HL-60 (cell line): Measurements from ENCODE around the gene KCTD11.

Experiments
- DNase-seq, 2 experiments: peaks; one replicate each; pipeline ENCODE4 v3.0.0-alpha.2; 2010 to 2020; ENCODE audit warnings: low read depth in 1 of 2, low spot score in 1 of 2
- H3K27ac ChIP-seq: fragments of 250-450 bp; sonication (Bioruptor Pico); replicated peaks from 2 replicates; pipeline ENCODE4 v1.5.1; 2020; ENCODE audit warnings: mild to moderate bottlenecking, moderate library complexity
- H3K27me3 ChIP-seq: fragments of 250-450 bp; sonication (Bioruptor Pico); 2 replicates; pipeline ENCODE4 v1.5.1; 2021; ENCODE audit warnings: mild to moderate bottlenecking, moderate library complexity; ENCODE audit not compliant: insufficient read depth, poor library complexity, severe bottlenecking
- H3K4me3 ChIP-seq: replicated peaks from 2 replicates; pipeline ENCODE4 v1.5.1; 2011; ENCODE audit warnings: mild to moderate bottlenecking, control low read depth, low read length; ENCODE audit not compliant: insufficient read depth
- GABPA ChIP-seq: IDR thresholded peaks from 2 replicates; pipeline ENCODE4 v1.6.1; 2012; ENCODE audit warnings: low read depth
- POLR2AphosphoS5 ChIP-seq: IDR thresholded peaks from 2 replicates; pipeline ENCODE4 v1.6.1; 2012; ENCODE audit warnings: low read depth
- SPI1 ChIP-seq: IDR thresholded peaks from 2 replicates; pipeline ENCODE4 v1.6.1; 2012; ENCODE audit warnings: low read depth, mild to moderate bottlenecking, borderline replicate concordance
- TF ChIP-seq, protein P1 (sequence below): IDR thresholded peaks from one replicate; pipeline ENCODE4 v1.5.1; 2011; ENCODE audit warnings: low read length, control low read depth, inconsistent platforms; ENCODE audit not compliant: insufficient read depth
- TF ChIP-seq, protein P2 (sequence below): IDR thresholded peaks from 2 replicates; pipeline ENCODE4 v1.6.1; 2012; ENCODE audit warnings: low read depth; ENCODE audit not compliant: insufficient replicate concordance

The KCTD11 gene

DNA sequence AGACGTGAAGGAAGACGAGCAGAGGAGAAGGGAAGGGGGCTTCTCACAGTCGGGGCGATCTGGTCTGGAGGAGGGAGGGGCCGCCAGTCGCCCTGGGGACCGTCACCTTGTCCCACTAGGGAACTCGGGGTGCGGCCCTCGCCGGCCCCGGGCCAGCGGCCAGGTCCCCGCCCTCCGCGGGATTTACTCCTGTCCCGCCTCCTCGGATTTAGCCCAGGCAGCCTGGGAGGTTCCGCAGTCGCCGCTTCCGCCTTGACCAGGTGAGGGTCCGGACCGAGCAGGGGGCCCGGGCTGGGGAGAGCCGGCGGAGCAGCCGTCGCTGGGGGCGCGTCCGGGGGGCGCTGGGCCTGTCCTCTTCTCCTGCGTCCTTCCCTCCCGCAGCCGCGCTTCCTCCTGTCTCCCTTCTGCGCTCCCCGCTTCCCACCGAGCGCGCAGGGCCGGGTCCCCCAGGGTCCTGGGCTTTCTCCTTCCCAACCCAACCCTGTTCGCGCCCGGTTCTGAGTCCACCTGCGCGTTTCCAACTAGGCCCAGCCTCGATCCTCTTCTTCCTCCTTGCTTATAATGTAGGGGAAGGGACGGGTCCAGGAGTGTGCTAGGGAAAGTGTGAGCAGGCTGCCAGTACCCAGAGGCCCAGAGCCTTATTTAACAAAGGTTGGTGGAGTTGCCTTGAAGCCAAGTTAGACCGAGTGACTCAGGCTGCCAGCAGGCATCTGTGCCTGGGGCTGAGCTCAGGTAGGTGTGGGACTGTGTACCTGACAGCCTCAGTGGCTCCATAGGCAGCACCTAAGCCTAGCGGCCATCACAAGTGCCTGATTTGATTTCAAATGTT, 29.1 kb downstream of the KCTD11 start, which contains the start of gene TNK1:
TSS of gene TNK1 (plus strand) at position 235 of the 829 bp plus-strand sequence. CDS start 1,838 bp downstream, outside the sequence.
- H3K27ac ChIP-seq, result no peak within 1 kb of the TSS
- TF ChIP-seq SPI1, result no peak
- no peaks in the 10 kb centered on the region for H3K27me3 ChIP-seq
- no peak for DNase-seq
- H3K4me3 ChIP-seq, result no peak within 1 kb of the TSS

DNA sequence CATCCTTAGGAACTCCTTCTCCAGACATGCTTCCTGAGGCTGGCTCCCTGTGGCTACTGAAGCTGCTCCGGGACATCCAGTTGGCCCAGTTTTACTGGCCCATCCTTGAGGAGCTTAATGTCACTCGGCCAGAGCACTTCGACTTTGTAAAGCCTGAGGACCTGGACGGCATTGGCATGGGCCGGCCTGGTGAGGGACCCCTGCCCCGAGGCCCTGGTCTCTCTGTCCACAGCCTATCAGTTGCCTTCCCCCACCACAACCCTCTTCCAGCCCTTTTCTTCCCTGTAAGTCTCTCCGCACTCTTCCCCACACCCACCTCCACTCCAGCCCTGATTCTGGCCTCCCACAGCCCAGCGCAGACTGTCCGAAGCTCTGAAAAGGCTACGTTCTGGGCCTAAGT, 30.9 kb downstream of the KCTD11 start:
- Histone ChIP-seq H3K27me3 (no peaks in the 10 kb centered on the region), H3K27ac (no peak overlapping the region), H3K4me3 (no peak overlapping the region)
- TF ChIP-seq, protein P1, sequence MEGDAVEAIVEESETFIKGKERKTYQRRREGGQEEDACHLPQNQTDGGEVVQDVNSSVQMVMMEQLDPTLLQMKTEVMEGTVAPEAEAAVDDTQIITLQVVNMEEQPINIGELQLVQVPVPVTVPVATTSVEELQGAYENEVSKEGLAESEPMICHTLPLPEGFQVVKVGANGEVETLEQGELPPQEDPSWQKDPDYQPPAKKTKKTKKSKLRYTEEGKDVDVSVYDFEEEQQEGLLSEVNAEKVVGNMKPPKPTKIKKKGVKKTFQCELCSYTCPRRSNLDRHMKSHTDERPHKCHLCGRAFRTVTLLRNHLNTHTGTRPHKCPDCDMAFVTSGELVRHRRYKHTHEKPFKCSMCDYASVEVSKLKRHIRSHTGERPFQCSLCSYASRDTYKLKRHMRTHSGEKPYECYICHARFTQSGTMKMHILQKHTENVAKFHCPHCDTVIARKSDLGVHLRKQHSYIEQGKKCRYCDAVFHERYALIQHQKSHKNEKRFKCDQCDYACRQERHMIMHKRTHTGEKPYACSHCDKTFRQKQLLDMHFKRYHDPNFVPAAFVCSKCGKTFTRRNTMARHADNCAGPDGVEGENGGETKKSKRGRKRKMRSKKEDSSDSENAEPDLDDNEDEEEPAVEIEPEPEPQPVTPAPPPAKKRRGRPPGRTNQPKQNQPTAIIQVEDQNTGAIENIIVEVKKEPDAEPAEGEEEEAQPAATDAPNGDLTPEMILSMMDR, result no peak
- TF ChIP-seq, protein P2, sequence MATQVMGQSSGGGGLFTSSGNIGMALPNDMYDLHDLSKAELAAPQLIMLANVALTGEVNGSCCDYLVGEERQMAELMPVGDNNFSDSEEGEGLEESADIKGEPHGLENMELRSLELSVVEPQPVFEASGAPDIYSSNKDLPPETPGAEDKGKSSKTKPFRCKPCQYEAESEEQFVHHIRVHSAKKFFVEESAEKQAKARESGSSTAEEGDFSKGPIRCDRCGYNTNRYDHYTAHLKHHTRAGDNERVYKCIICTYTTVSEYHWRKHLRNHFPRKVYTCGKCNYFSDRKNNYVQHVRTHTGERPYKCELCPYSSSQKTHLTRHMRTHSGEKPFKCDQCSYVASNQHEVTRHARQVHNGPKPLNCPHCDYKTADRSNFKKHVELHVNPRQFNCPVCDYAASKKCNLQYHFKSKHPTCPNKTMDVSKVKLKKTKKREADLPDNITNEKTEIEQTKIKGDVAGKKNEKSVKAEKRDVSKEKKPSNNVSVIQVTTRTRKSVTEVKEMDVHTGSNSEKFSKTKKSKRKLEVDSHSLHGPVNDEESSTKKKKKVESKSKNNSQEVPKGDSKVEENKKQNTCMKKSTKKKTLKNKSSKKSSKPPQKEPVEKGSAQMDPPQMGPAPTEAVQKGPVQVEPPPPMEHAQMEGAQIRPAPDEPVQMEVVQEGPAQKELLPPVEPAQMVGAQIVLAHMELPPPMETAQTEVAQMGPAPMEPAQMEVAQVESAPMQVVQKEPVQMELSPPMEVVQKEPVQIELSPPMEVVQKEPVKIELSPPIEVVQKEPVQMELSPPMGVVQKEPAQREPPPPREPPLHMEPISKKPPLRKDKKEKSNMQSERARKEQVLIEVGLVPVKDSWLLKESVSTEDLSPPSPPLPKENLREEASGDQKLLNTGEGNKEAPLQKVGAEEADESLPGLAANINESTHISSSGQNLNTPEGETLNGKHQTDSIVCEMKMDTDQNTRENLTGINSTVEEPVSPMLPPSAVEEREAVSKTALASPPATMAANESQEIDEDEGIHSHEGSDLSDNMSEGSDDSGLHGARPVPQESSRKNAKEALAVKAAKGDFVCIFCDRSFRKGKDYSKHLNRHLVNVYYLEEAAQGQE, result no peak
- DNase-seq, result no peak

DNA sequence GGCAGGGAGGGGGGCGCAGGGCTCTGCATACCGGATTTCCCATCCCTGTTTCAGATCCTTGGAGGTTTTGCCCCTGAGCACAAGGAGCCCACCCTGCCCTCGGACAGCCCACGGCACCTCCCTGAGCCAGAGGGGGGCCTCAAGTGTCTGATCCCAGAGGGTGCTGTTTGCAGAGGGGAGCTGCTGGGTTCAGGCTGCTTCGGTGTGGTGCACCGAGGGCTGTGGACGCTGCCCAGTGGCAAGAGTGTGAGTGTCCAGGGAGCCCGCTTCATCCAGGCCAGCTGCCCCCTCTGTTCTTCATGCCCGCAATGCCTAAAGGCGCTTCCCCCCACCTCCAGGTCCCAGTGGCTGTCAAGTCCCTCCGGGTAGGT, 31.4 kb downstream of the KCTD11 start:
- TF ChIP-seq POLR2AphosphoS5 (no peak), GABPA (no peak), SPI1 (no peak)
- TF ChIP-seq, protein P2, result no peak
- TF ChIP-seq, protein P1, result no peak
- no peak overlapping the region for H3K27ac ChIP-seq
- no peak overlapping the region for H3K4me3 ChIP-seq
- no peak for DNase-seq
- H3K27me3 ChIP-seq, result no peaks in the 10 kb centered on the region

DNA sequence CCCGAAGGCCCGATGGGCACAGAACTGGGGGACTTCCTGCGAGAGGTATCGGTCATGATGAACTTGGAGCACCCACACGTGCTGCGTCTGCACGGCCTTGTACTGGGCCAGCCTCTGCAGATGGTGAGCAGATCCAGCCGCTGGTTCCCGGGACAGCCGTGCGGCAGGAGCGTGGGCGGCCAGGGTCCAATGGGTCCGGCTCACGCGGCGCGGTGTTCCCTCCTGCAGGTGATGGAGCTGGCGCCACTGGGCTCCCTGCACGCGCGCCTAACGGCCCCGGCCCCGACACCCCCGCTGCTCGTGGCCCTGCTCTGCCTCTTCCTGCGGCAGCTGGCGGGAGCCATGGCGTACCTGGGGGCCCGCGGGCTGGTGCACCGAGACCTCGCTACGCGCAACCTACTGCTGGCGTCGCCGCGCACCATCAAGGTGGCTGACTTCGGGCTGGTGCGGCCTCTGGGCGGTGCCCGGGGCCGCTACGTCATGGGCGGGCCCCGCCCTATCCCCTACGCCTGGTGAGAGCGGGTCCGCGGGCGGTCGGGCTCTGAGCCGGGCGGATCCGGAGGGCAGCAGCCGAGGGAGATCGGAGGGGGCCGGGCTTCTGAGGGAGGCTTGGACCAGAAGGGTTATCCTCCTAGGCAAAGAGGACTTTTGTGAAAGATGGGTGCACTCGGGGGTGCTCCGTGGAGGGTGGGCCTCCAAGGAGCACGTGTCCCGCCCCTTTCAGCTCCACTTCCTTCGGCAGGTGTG, 32.0 kb downstream of the KCTD11 start:
- no peak for DNase-seq
- Histone ChIP-seq H3K27me3 (no peaks in the 10 kb centered on the region), H3K4me3 (no peak overlapping the region; the same call in 1 of the 2 replicates), H3K27ac (no peak overlapping the region)
- TF ChIP-seq POLR2AphosphoS5, result no peak
- TF ChIP-seq, protein P2, result no peak
- no peak for TF ChIP-seq GABPA
- TF ChIP-seq, protein P1, result no peak
- no peak for TF ChIP-seq SPI1
